Nephron progenitor cell (in vitro differentiated cells): ENCODE data around the gene BTN3A1.
A peak's percentile ranks its signal among the peaks of the same experiment; 100 is the strongest.

Experiments
- DNase-seq: peaks from one replicate; pipeline ENCODE4 v3.0.0; 2021
- H3K27ac Mint-ChIP-seq: 2 replicates; pipeline ENCODE4 v1.8.0; 2021; ENCODE audit warnings: mild to moderate bottlenecking, moderate library complexity, mixed read lengths
- H3K27me3 Mint-ChIP-seq: 2 replicates; pipeline ENCODE4 v1.8.0; 2021; ENCODE audit warnings: mild to moderate bottlenecking, low read depth, mixed read lengths; ENCODE audit not compliant: poor library complexity
- H3K36me3 Mint-ChIP-seq: 2 replicates; pipeline ENCODE4 v1.8.0; 2021; ENCODE audit warnings: low read depth, mixed read lengths
- H3K4me1 Mint-ChIP-seq: 2 replicates; pipeline ENCODE4 v1.8.0; 2021; ENCODE audit warnings: mixed read lengths
- H3K4me3 Mint-ChIP-seq: 2 replicates; pipeline ENCODE4 v1.8.0; 2021; ENCODE audit warnings: mild to moderate bottlenecking, moderate library complexity, mixed read lengths
- H3K9me3 Mint-ChIP-seq: 2 replicates; pipeline ENCODE4 v1.8.0; 2021; ENCODE audit warnings: mild to moderate bottlenecking, moderate library complexity, mixed read lengths
- TF ChIP-seq, protein P1 (sequence below): fragments of 200-600 bp; sonication (generic); IDR thresholded peaks from 2 replicates; pipeline ENCODE4 v1.5.0; 2021; ENCODE audit warnings: antibody characterized with exemption

The BTN3A1 gene

DNA sequence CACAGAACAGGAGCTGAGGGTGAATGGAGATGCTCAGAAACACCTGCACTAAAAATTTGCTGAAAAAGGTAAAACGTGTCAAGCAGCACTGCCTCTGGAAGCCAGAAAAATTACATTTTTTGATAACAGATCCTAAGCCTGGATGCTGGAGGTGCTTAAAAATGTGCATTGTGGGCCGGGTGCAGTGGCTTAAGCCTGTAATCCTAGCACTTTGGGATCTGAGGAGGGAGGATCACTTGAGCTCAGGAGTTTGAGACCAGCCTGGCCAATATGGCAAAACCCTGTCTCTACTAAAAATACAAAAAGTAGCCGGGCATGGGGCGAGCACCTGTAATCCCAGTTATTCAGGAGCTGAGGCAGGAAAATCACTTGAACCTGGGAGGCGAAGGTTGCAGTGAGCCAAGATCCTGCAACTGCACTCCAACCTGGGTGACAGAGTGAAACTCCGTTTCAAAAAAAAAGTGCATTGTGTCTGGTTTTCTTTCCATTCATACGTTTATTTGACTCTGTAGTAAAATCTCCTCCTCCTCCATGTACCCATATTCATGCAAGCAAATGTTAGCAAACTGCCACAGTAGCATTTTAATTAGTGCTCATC, 587 bp upstream of the BTN3A1 start:
- DNase-seq = no peak
- H3K27ac Mint-ChIP-seq = no peak overlapping the region

DNA sequence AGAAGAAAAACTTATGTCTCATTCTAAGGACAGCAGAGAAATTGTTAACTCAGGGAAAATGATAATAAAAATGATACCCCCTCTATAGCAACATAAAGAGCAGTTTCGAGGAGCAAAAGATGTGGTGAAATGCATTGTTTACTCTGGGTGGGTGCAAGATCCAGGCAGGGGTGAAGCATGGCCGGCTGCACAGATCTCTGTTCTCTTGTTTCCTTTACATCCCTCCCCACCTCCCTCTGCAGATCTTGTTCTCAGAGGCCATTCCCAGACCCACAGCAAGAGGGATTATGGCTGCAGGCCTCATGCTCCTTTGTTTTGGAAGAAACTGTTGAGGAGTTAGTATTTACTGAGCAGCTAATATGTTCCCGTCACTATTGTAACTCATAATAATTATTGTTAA, 1.8 kb downstream of the BTN3A1 start:
- H3K36me3 Mint-ChIP-seq = peaks cover 4% of the 10 kb centered on the region
- H3K4me1 Mint-ChIP-seq = peaks cover 37% of the 10 kb centered on the region
- H3K9me3 Mint-ChIP-seq = no peaks in the 10 kb centered on the region
- H3K4me3 Mint-ChIP-seq = no peak overlapping the region
- TF ChIP-seq, protein P1, sequence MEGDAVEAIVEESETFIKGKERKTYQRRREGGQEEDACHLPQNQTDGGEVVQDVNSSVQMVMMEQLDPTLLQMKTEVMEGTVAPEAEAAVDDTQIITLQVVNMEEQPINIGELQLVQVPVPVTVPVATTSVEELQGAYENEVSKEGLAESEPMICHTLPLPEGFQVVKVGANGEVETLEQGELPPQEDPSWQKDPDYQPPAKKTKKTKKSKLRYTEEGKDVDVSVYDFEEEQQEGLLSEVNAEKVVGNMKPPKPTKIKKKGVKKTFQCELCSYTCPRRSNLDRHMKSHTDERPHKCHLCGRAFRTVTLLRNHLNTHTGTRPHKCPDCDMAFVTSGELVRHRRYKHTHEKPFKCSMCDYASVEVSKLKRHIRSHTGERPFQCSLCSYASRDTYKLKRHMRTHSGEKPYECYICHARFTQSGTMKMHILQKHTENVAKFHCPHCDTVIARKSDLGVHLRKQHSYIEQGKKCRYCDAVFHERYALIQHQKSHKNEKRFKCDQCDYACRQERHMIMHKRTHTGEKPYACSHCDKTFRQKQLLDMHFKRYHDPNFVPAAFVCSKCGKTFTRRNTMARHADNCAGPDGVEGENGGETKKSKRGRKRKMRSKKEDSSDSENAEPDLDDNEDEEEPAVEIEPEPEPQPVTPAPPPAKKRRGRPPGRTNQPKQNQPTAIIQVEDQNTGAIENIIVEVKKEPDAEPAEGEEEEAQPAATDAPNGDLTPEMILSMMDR = no peak
- no peak for DNase-seq
- H3K27ac Mint-ChIP-seq = no peak overlapping the region
- H3K27me3 Mint-ChIP-seq = peaks cover 14% of the 10 kb centered on the region

More for the DNA sequence above, 587 bp upstream of the BTN3A1 start:
- Mint-ChIP-seq H3K27me3 (peaks cover 10% of the 10 kb centered on the region), H3K4me3 (peak overlapping the region; percentile 90), H3K4me1 (peaks cover 21% of the 10 kb centered on the region), H3K36me3 (peaks cover 4% of the 10 kb centered on the region), H3K9me3 (no peaks in the 10 kb centered on the region)
- TF ChIP-seq, protein P1 = no peak

DNA sequence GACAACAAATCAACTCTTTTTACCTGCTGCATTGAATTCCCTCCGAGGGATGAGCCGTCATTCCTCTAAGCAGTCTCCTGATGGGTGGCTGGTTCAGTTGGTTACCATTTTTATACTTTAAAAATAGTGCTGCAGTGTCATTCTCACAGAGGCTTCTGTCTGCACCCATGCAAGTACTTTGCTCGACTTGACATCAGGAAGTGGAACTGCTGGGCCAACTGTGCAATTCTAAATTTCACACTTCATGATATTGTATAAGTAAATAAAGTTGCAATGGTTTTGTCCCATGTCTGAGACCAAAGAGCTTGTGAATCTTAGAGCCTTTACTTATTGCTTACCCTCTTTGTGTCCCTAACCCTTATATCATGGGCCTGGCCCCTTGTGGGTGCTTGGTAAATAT, 2.5 kb downstream of the BTN3A1 start:
- H3K9me3 Mint-ChIP-seq = no peaks in the 10 kb centered on the region
- H3K36me3 Mint-ChIP-seq = peaks cover 4% of the 10 kb centered on the region
- peaks cover 17% of the 10 kb centered on the region for H3K27me3 Mint-ChIP-seq
- H3K4me1 Mint-ChIP-seq = peaks cover 37% of the 10 kb centered on the region
- H3K4me3 Mint-ChIP-seq = no peak overlapping the region
- DNase-seq = no peak
- TF ChIP-seq, protein P1 = no peak
- no peak overlapping the region for H3K27ac Mint-ChIP-seq

DNA sequence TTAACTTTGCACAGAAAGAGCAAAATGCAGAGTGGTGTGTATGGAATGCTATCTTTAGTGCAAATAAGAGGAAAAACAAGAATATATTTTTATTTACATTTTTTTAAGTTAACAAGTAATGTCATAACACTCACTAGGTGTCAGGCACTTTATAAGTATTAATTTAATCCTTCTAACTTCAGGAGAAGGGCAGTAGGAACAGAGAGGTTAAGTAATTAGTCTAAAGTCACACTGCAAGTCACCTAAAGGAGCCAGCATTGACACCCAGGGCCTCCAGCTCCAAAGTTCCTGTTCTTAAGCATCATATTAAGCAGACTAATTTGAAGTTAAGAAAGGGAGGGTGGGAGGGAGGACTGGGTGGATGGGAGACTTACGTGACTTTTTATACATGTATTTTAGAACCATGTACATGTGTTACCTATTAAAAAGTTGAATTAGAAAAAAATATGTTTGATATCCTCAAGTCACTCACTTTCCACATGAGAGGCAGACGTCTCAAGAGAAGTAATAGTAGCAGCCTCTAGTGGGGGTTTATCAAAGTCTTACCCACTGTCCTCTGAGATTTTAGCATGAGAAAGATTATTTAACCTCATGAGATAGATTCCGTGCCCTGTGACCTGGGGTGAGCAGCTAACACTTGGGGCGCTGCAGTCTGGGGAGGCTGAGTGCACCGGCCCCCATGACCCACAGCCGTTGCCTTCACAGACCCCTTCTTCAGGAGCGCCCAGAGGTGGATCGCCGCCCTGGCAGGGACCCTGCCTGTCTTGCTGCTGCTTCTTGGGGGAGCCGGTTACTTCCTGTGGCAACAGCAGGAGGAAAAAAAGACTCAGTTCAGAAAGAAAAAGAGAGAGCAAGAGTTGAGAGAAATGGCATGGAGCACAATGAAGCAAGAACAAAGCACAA, 7.0 kb downstream of the BTN3A1 start:
- peaks cover 30% of the 10 kb centered on the region for H3K4me1 Mint-ChIP-seq
- no peak for DNase-seq
- H3K4me3 Mint-ChIP-seq = no peak overlapping the region
- H3K36me3 Mint-ChIP-seq = peaks cover 4% of the 10 kb centered on the region
- H3K27ac Mint-ChIP-seq = no peak overlapping the region
- H3K9me3 Mint-ChIP-seq = no peaks in the 10 kb centered on the region
- TF ChIP-seq, protein P1 = no peak
- H3K27me3 Mint-ChIP-seq = peaks cover 17% of the 10 kb centered on the region

DNA sequence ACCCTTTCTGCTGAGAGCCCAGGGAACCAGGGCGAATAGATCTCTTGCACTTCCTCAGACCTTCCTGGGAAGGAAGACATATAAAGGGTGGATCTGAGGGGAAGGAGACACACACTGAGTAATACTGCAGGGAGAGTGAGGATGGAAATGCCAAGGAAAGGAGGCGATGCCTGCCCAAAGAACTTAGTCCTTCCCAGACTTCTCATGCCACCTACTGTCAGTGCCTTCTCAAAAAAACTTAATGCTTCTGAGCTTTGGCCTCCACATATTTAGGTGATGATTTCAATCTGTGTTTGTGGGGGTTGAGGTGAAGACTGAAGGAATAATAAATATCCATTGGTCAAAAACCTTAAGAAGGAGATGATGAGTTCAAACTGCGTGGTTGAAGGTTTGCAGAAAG, 9.7 kb downstream of the BTN3A1 start:
- Mint-ChIP-seq H3K9me3 (peaks cover 5% of the 10 kb centered on the region), H3K4me1 (peaks cover 26% of the 10 kb centered on the region), H3K36me3 (no peaks in the 10 kb centered on the region), H3K27ac (no peak overlapping the region), H3K4me3 (no peak overlapping the region), H3K27me3 (peaks cover 4% of the 10 kb centered on the region)
- TF ChIP-seq, protein P1 = no peak
- no peak for DNase-seq
